ENCODE results near the gene HIVEP3. TPM values are rescaled to one million over a fixed set of nuclear protein-coding genes. Genes with fewer than 3 reads are reported as not detected.

Gene HIVEP3
- total RNA-seq, 1 experiment from 2014 or later, result 0.55 TPM

GRCh38 chr1:41539999-41540398, 378.7 kb downstream of the HIVEP3 start:
- H3K27me3 Mint-ChIP-seq (ENCODE audit: low read depth), result no peaks in the 10 kb centered on the region
- ChIA-PET POLR2A (interaction anchor here (0.6 kb wide), 1 partner anchor 1297 kb away, joined by 5 read pairs; no protein-coding TSS in a partner anchor), CTCF (interaction anchor here (0.7 to 2.7 kb wide), 3 partner anchors 24 to 39 kb away, joined by 3 to 16 read pairs (median 13); no protein-coding TSS in a partner anchor)
- peaks cover 6% of the 10 kb centered on the region for H3K9me3 Mint-ChIP-seq
- H3K4me1 Mint-ChIP-seq, result no peaks in the 10 kb centered on the region
- no peak overlapping the region for H3K27ac Mint-ChIP-seq
- H3K36me3 Mint-ChIP-seq, result no peaks in the 10 kb centered on the region
- ATAC-seq (no peak), DNase-seq (ENCODE audit: low spot score) (no peak)
- no peak overlapping the region for H3K4me3 Mint-ChIP-seq
- TF ChIP-seq ELF4 (CRISPR knock-in tag; IDR thresholded peaks at IDR 0.05; ENCODE audit: low read depth) (no peak), CREM (CRISPR knock-in tag; IDR thresholded peaks at IDR 0.05) (no peak), ZMAT4 (CRISPR knock-in tag; IDR thresholded peaks at IDR 0.05) (no peak), ZNF532 (CRISPR knock-in tag; IDR thresholded peaks at IDR 0.05; ENCODE audit: borderline replicate concordance) (no peak), ARID4B (CRISPR knock-in tag; IDR thresholded peaks at IDR 0.05; ENCODE audit: borderline replicate concordance) (no peak), RORB (CRISPR knock-in tag; IDR thresholded peaks at IDR 0.05) (no peak), JUN (CRISPR knock-in tag; IDR thresholded peaks at IDR 0.05) (no peak), FOXP4 (CRISPR knock-in tag; IDR thresholded peaks at IDR 0.05) (no peak), ERG (CRISPR knock-in tag; IDR thresholded peaks at IDR 0.05) (no peak), IRF2 (CRISPR knock-in tag; IDR thresholded peaks at IDR 0.05; ENCODE audit: borderline replicate concordance, low read depth) (no peak), ZNF396 (CRISPR knock-in tag; IDR thresholded peaks at IDR 0.05; ENCODE audit: borderline replicate concordance) (no peak), ZNF512 (CRISPR knock-in tag; IDR thresholded peaks at IDR 0.05; ENCODE audit: borderline replicate concordance) (no peak), NFE2L1 (CRISPR knock-in tag; IDR thresholded peaks at IDR 0.05) (no peak), MYBL2 (CRISPR knock-in tag; IDR thresholded peaks at IDR 0.05) (no peak), ZSCAN18 (CRISPR knock-in tag; IDR thresholded peaks at IDR 0.05) (no peak), E2F4 (CRISPR knock-in tag; IDR thresholded peaks at IDR 0.05; ENCODE audit: borderline replicate concordance, low read depth) (no peak), AR (CRISPR knock-in tag; IDR thresholded peaks at IDR 0.05) (no peak)

Data from WTC11 (cell line).